IMR-90 (cell line): ENCODE measurements around the gene TCF7L1. TPM values are rescaled to one million over a fixed set of nuclear protein-coding genes. Genes with fewer than 3 reads are reported as not detected.

Experiments used
- ATAC-seq: fragments of 200-7000 bp; cut with Tn5 transposase; 2 replicates; pipeline ENCODE4 v1.9.1; 2020; ENCODE audit warnings: low read depth, mild to moderate bottlenecking, moderate library complexity
- BruUV-seq: library from RNA; stranded (reverse); fragments of 400-500 nt; replicated peaks from 2 replicates; lab custom pipeline; 2021; lab: Mats Ljungman, UMichigan
- CTCF ChIA-PET: fragments of 300-600 bp; formaldehyde crosslinking; extraction: SDS; loops from one replicate; lab custom pipeline; 2021; ENCODE audit warnings: antibody characterized with exemption; lab: Yijun Ruan, JAX
- POLR2A ChIA-PET: fragments of 300-600 bp; sonication (Branson Sonifier 250); formaldehyde crosslinking; loops from one replicate; lab custom pipeline; 2022; ENCODE audit warnings: antibody characterized with exemption; ENCODE audit not compliant: unreplicated experiment; lab: Charles Lee
- DNase-seq: peaks from one replicate; pipeline ENCODE4 v3.0.0; 2013
- H2AFZ ChIP-seq: replicated peaks from 2 replicates; pipeline ENCODE3; 2013; ENCODE audit warnings: low read length, mild to moderate bottlenecking; ENCODE audit not compliant: poor library complexity
- H2AK5ac ChIP-seq: 2 replicates; pipeline ENCODE4 v1.6.1; 2013; ENCODE audit warnings: low read depth, low read length, inconsistent platforms
- H2AK9ac ChIP-seq: replicated peaks from 2 replicates; pipeline ENCODE3; 2013; ENCODE audit warnings: mild to moderate bottlenecking, low read depth, low read length, moderate library complexity; ENCODE audit not compliant: poor library complexity
- H2BK120ac ChIP-seq: 2 replicates; pipeline ENCODE4 v1.6.1; 2013; ENCODE audit warnings: low read depth, low read length, inconsistent platforms
- H2BK15ac ChIP-seq: 3 replicates; pipeline ENCODE4 v1.6.1; 2013; ENCODE audit warnings: low read depth, low read length, inconsistent platforms
- H2BK20ac ChIP-seq: 2 replicates; pipeline ENCODE4 v1.6.1; 2013; ENCODE audit warnings: low read depth, mild to moderate bottlenecking, inconsistent platforms, low read length, moderate library complexity
- H2BK5ac ChIP-seq: 2 replicates; pipeline ENCODE4 v1.6.1; 2013; ENCODE audit warnings: mild to moderate bottlenecking, low read depth, low read length, inconsistent platforms; ENCODE audit not compliant: poor library complexity, severe bottlenecking
- H3K14ac ChIP-seq: replicated peaks from 2 replicates; pipeline ENCODE4 v1.6.1; 2013; ENCODE audit warnings: low read depth, low read length, inconsistent platforms
- H3K18ac ChIP-seq: 2 replicates; pipeline ENCODE4 v1.6.1; 2013; ENCODE audit warnings: low read depth, low read length, control low read depth
- H3K23ac ChIP-seq: 2 replicates; pipeline ENCODE4 v1.6.1; 2013; ENCODE audit warnings: low read depth, low read length, inconsistent platforms
- H3K27ac ChIP-seq: 2 replicates; pipeline ENCODE4 v1.5.1; 2013; ENCODE audit warnings: mild to moderate bottlenecking, control low read depth, low read length; ENCODE audit not compliant: insufficient read depth
- H3K27me3 ChIP-seq: 2 replicates; pipeline ENCODE4 v1.6.1; 2013; ENCODE audit warnings: low read length; ENCODE audit not compliant: control insufficient read depth, insufficient read depth
- H3K36me3 ChIP-seq: 2 replicates; pipeline ENCODE4 v1.6.1; 2013; ENCODE audit warnings: low read length, mixed read lengths; ENCODE audit not compliant: control insufficient read depth, insufficient read depth
- H3K4ac ChIP-seq: 2 replicates; pipeline ENCODE4 v1.6.1; 2013; ENCODE audit warnings: low read depth, low read length, inconsistent platforms
- H3K4me1 ChIP-seq: 2 replicates; pipeline ENCODE4 v1.6.1; 2013; ENCODE audit warnings: low read length, mixed read lengths; ENCODE audit not compliant: control insufficient read depth, insufficient read depth
- H3K4me2 ChIP-seq: 2 replicates; pipeline ENCODE4 v1.6.1; 2013; ENCODE audit warnings: low read depth, mild to moderate bottlenecking, control low read depth, low read length, moderate library complexity
- H3K4me3 ChIP-seq: 2 replicates; pipeline ENCODE4 v1.5.1; 2013; ENCODE audit warnings: low read depth, mild to moderate bottlenecking, control low read depth, low read length, moderate library complexity; ENCODE audit not compliant: insufficient read depth
- H3K56ac ChIP-seq: 2 replicates; pipeline ENCODE4 v1.6.1; 2013; ENCODE audit warnings: low read length, inconsistent platforms; ENCODE audit not compliant: insufficient read depth; ENCODE audit errors: extremely low read depth
- H3K79me1 ChIP-seq, 2 experiments: 2 replicates each; pipeline ENCODE4 v1.6.1; 2013; ENCODE audit warnings: low read length in 2 of 2, inconsistent platforms in 1 of 2, low read depth in 1 of 2
- H3K9ac ChIP-seq: 2 replicates; pipeline ENCODE4 v1.6.1; 2013; ENCODE audit warnings: low read depth, low read length, control low read depth
- H3K9me1 ChIP-seq: 2 replicates; pipeline ENCODE4 v1.6.1; 2013; ENCODE audit warnings: low read length, inconsistent platforms; ENCODE audit not compliant: insufficient read depth
- H3K9me3 ChIP-seq: 2 replicates; pipeline ENCODE4 v1.6.1; 2013; ENCODE audit warnings: low read length; ENCODE audit not compliant: control insufficient read depth, insufficient read depth
- H4K20me1 ChIP-seq: 2 replicates; pipeline ENCODE4 v1.6.1; 2013; ENCODE audit warnings: low read length, inconsistent platforms; ENCODE audit not compliant: insufficient read depth
- H4K5ac ChIP-seq: 2 replicates; pipeline ENCODE4 v1.6.1; 2013; ENCODE audit warnings: mild to moderate bottlenecking, low read depth, low read length, control low read depth
- H4K8ac ChIP-seq, 2 experiments: 2 replicates each; pipeline ENCODE4 v1.6.1; 2013; ENCODE audit warnings: low read depth in 2 of 2, low read length in 2 of 2, control low read depth in 1 of 2, inconsistent platforms in 1 of 2
- H4K91ac ChIP-seq: 2 replicates; pipeline ENCODE4 v1.6.1; 2013; ENCODE audit warnings: low read depth, low read length, inconsistent platforms; ENCODE audit not compliant: insufficient read depth
- ELK1 ChIP-seq: fragments of 150-350 bp; IDR thresholded peaks from 2 replicates; pipeline ENCODE4 v1.6.1; 2016; ENCODE audit warnings: low read depth, mild to moderate bottlenecking, low read length, moderate library complexity, borderline replicate concordance
- FOS ChIP-seq: fragments of 150-350 bp; IDR thresholded peaks from 2 replicates; pipeline ENCODE4 v1.6.1; 2016; ENCODE audit warnings: low read depth, low read length
- MAZ ChIP-seq: IDR thresholded peaks from 2 replicates; pipeline ENCODE4 v1.6.1; 2012; ENCODE audit warnings: low read depth, mild to moderate bottlenecking, low read length, improper control_type of control experiment, moderate library complexity, borderline replicate concordance
- MXI1 ChIP-seq: IDR thresholded peaks from 2 replicates; pipeline ENCODE4 v1.6.1; 2012; ENCODE audit warnings: low read depth, mild to moderate bottlenecking, low read length, moderate library complexity, borderline replicate concordance
- NFE2L2 ChIP-seq: fragments of 150-350 bp; IDR thresholded peaks from 2 replicates; pipeline ENCODE4 v1.6.1; 2016; ENCODE audit warnings: low read depth, mild to moderate bottlenecking, low read length
- RCOR1 ChIP-seq: IDR thresholded peaks from 2 replicates; pipeline ENCODE4 v1.6.1; 2012; ENCODE audit warnings: mild to moderate bottlenecking, low read length, improper control_type of control experiment; ENCODE audit not compliant: insufficient replicate concordance
- USF2 ChIP-seq: fragments of 150-350 bp; IDR thresholded peaks from 2 replicates; pipeline ENCODE4 v1.6.1; 2017; ENCODE audit warnings: mild to moderate bottlenecking, antibody characterized with exemption, low read length, low read depth
- WGBS, 2 experiments: methylation state at CpG; one replicate each; pipeline versions ENCODE4 v1.1.5 to v1.1.7; 2013; ENCODE audit warnings: missing lambda C conversion rate in 2 of 2; ENCODE audit not compliant: insufficient read length in 1 of 2; ENCODE audit errors: extremely low coverage in 2 of 2; 5-methylcytosine and 5-hydroxymethylcytosine counted together
- dilution Hi-C: fragments of 300-500 bp; cut with HindIII; formaldehyde crosslinking; loops from one replicate; pipeline ENCODE4 v1.14.3; 2018; ENCODE audit warnings: low sequenced_read_pairs; ENCODE audit not compliant: unreplicated experiment
- in situ Hi-C: fragments of 300-500 bp; cut with MboI; formaldehyde crosslinking; loops from 3 replicates; pipeline ENCODE4 v1.14.3; 2019; ENCODE audit warnings: low sequenced_read_pairs, inconsistent platforms, mixed read lengths
- intact Hi-C: fragments of 100-400 bp; cut with micrococcal nuclease; formaldehyde crosslinking; loops from 2 replicates; pipeline ENCODE4 v1.10.0; 2022
- polyA plus RNA-seq, 3 experiments: library from polyadenylated mRNA; depleted of rRNA; stranded (reverse); fragments of >200 nt; gene quantifications; 2 replicates each; pipeline ENCODE4 v1.2.3, GENCODE V29; 2012; ENCODE audit warnings: low replicate concordance in 1 of 3
- total RNA-seq: library from RNA; depleted of rRNA; stranded (reverse); fragments of >200 nt; gene quantifications from 2 replicates; pipeline ENCODE4 v1.2.3, GENCODE V29; 2012

TCF7L1 gene
- total and polyA plus RNA-seq, 2 of the 4 experiments (the other 2 are of a cell fraction), result 0.72 to 11.1 TPM

GRCh38 chr2:85236084-85236483, 102.9 kb downstream of the TCF7L1 start:
- intact Hi-C loops, result no loop called here
- POLR2A ChIA-PET, result no interaction called here
- no peak overlapping the region for H3K9ac ChIP-seq
- no peak overlapping the region for H2BK5ac ChIP-seq
- no peak overlapping the region for H4K91ac ChIP-seq
- no peak overlapping the region for H2BK15ac ChIP-seq
- H3K14ac ChIP-seq, result no peak overlapping the region
- ATAC-seq, result no peak
- dilution Hi-C loops, result no loop called here
- H3K4me3 ChIP-seq, result no peak overlapping the region
- H2BK120ac ChIP-seq, result no peak overlapping the region
- H2AFZ ChIP-seq, result no peak overlapping the region
- no peak overlapping the region for H3K56ac ChIP-seq
- no peak overlapping the region for H2BK20ac ChIP-seq
- H3K18ac ChIP-seq, result no peak overlapping the region
- H3K23ac ChIP-seq, result no peak overlapping the region
- H3K79me1 ChIP-seq, result peaks cover 24 to 56% of the 10 kb centered on the region in 2 experiments
- no peak overlapping the region for H2AK9ac ChIP-seq
- 84% methylated on average over 2 of the region's 3 CpGs; no CpG with 5 or more reads in 1 of the 2 experiments for WGBS, 2 experiments
- DNase-seq, result no peak
- no peak overlapping the region for H4K8ac ChIP-seq
- H2AK5ac ChIP-seq, result no peak overlapping the region
- no peak overlapping the region for H3K27ac ChIP-seq
- H4K20me1 ChIP-seq, result peaks cover 13% of the 10 kb centered on the region; the same call in 1 of the 2 replicates
- peaks cover 22% of the 10 kb centered on the region; the same call in 1 of the 2 replicates for H3K9me1 ChIP-seq
- no peak overlapping the region for H3K4ac ChIP-seq
- no peaks in the 10 kb centered on the region for H3K9me3 ChIP-seq
- H3K27me3 ChIP-seq, result no peaks in the 10 kb centered on the region
- H3K4me2 ChIP-seq, result no peak overlapping the region
- H3K36me3 ChIP-seq, result peaks cover 3% of the 10 kb centered on the region; the same call in 1 of the 2 replicates
- in situ Hi-C loops, result no loop called here
- H4K5ac ChIP-seq, result no peak overlapping the region
- CTCF ChIA-PET, result no interaction called here
- no TSS peak for BruUV-seq
- TF ChIP-seq USF2 (no peak), MAZ (no peak), NFE2L2 (no peak), MXI1 (no peak), FOS (no peak), ELK1 (no peak), RCOR1 (no peak)
- no peaks in the 10 kb centered on the region for H3K4me1 ChIP-seq
